ENCODE measurements around the gene PHF21A. TPM values are rescaled to one million over a fixed set of nuclear protein-coding genes. Genes with fewer than 3 reads are reported as not detected.

Gene PHF21A
- total and polyA plus RNA-seq, 10 of the 15 experiments (the other 5 are each of a cell fraction or from before 2014, with no cell fraction given): 2.6 to 37.2 (median 16.0) TPM

GRCh38 chr11:45894555-45895247 is 226.6 kb downstream of the PHF21A start:
- Histone ChIP-seq H3K36me3 (ENCODE audit: control insufficient read depth in 2 of 2, insufficient read depth in 2 of 2, low read length in 1 of 2) (no peaks in the 10 kb centered on the region), H3K4me2 (ENCODE audit: control insufficient read depth, insufficient read depth) (no peak overlapping the region), H4K20me1 (ENCODE audit: control insufficient read depth, insufficient read depth) (no peaks in the 10 kb centered on the region; the same call in 1 of the 2 replicates), H3K27ac (ENCODE audit: control insufficient read depth, insufficient read depth) (no peak overlapping the region), H3K4me1 (ENCODE audit: control insufficient read depth, insufficient read depth, low read length) (no peaks in the 10 kb centered on the region), H2AFZ (ENCODE audit: control insufficient read depth, low read depth, low read length) (no peak overlapping the region), H3K27me3 (replicated peaks in 1 of 2; ENCODE audit: control insufficient read depth in 2 of 2, insufficient read depth in 2 of 2, low read length in 1 of 2) (peaks cover 3 to 8% of the 10 kb centered on the region in 2 experiments; a peak in 2 of 4 replicates), H3K4me3 (no peak overlapping the region), H3K9ac (ENCODE audit: control insufficient read depth, insufficient read depth, low read length) (no peak overlapping the region), H3K79me2 (ENCODE audit: control insufficient read depth, insufficient read depth, low read length) (no peaks in the 10 kb centered on the region), H3K9me3 (replicated peaks; ENCODE audit: control insufficient read depth, insufficient read depth, low read length) (no peaks in the 10 kb centered on the region)
- in situ Hi-C loops (cut with MboI): no loop called here
- 20% methylated on average over 6 of the region's 6 CpGs for WGBS (ENCODE audit: insufficient coverage, insufficient replicate concordance, low lambda C conversion rate, missing lambda C conversion rate)
- CTCF ChIA-PET: interaction anchor here (0.7 kb wide), 1 partner anchor 505 kb away, joined by 3 read pairs; no protein-coding TSS in a partner anchor
- POLR2A ChIA-PET: no interaction called here
- RAD21 ChIA-PET (ENCODE audit: unreplicated experiment): no interaction called here
- intact Hi-C loops (cut with micrococcal nuclease; ENCODE audit: unreplicated experiment): no loop called here
- ATAC-seq (no peak), FAIRE-seq (no peak), DNase-seq (ENCODE audit: low read depth, low spot score) (no peak)
- SMC1A ChIA-PET (ENCODE audit: uncharacterized antibody, unreplicated experiment): no interaction called here
- no TSS peak for BruUV-seq (replicated peaks)
- no peak for TF ChIP-seq PRDM15 (CRISPR knock-in tag; IDR thresholded peaks at IDR 0.05)
- no peak for TF ChIP-seq HSF1 (IDR thresholded peaks at IDR 0.05; ENCODE audit: low read depth, low read length)
- no peak for TF ChIP-seq RAD21 (IDR thresholded peaks at IDR 0.05; ENCODE audit: insufficient read depth, low read depth, low read length)
- no peak for TF ChIP-seq KAT2A (conservative IDR thresholded peaks at IDR 0.05; ENCODE audit: control insufficient read depth, low read depth, low read length)
- TF ChIP-seq SMC3 (IDR thresholded peaks at IDR 0.05; ENCODE audit: borderline replicate concordance, low read length): no peak
- TF ChIP-seq TCF3 (IDR thresholded peaks at IDR 0.05; ENCODE audit: borderline replicate concordance, insufficient read depth, low read depth, low read length): no peak
- no peak for TF ChIP-seq FOS (IDR thresholded peaks at IDR 0.05; ENCODE audit: borderline replicate concordance, extremely low read depth, insufficient read length)
- no peak for TF ChIP-seq JUNB (IDR thresholded peaks at IDR 0.05)
- TF ChIP-seq ELK1 (IDR thresholded peaks at IDR 0.05; ENCODE audit: low read depth, low read length): no peak
- no peak for TF ChIP-seq REST (IDR thresholded peaks at IDR 0.05; ENCODE audit: low read depth, low read length)
- no peak for TF ChIP-seq STAT3 (IDR thresholded peaks at IDR 0.05; ENCODE audit: low read depth, low read length)
- TF ChIP-seq ATF3 (IDR thresholded peaks at IDR 0.05; ENCODE audit: borderline replicate concordance, extremely low read depth, low read depth, low read length): no peak
- TF ChIP-seq POLR2A (IDR thresholded peaks at IDR 0.05; ENCODE audit: low read depth, low read length): no peak

Measured in GM12878 (cell line).